Ovary (tissue), 3 donors: ENCODE data around the gene RC3H1.

Experiments
- EP300 ChIP-seq: sonication (generic); formaldehyde crosslinking; IDR thresholded peaks from one replicate; pipeline ENCODE4 v1.6.1; 2017; ENCODE audit warnings: antibody characterized with exemption
- POLR2A ChIP-seq: fragments of 450-650 bp; IDR thresholded peaks from one replicate; pipeline ENCODE4 v1.6.1; 2017; ENCODE audit warnings: antibody characterized with exemption, mild to moderate bottlenecking, moderate library complexity
- TF ChIP-seq, protein P1 (sequence below), 3 donors: fragments of 450-650 bp in 2 of 3; fragments of 200-600 bp in 1 of 3; IDR thresholded peaks; one replicate each; pipeline versions ENCODE4 v1.5.1 to v1.8.0; 2016 to 2022; ENCODE audit warnings: antibody characterized with exemption in 3 of 3, mild to moderate bottlenecking in 1 of 3
- donor health status: DM: no; HTN: no; CAD: no.

DNA sequence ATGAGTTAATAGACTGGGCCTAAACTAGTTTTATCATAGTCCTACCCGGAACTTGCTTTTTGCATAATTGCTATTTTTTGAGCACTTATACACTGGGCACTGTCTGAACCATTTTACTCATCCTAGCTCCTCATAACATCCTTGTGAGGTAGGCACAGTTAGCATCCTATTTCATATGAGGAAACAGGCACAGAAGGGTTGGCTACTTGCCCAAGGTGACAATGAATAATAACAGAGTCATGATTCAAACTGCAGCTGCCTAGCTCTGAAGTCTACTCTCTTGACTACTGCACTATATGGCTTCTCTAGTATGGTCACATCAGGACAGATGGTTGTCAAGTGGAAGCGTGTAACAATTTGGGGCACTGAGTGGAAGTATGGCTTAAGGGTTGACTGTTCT is 18.2 kb upstream of the RC3H1 start:
- TF ChIP-seq, protein P1, sequence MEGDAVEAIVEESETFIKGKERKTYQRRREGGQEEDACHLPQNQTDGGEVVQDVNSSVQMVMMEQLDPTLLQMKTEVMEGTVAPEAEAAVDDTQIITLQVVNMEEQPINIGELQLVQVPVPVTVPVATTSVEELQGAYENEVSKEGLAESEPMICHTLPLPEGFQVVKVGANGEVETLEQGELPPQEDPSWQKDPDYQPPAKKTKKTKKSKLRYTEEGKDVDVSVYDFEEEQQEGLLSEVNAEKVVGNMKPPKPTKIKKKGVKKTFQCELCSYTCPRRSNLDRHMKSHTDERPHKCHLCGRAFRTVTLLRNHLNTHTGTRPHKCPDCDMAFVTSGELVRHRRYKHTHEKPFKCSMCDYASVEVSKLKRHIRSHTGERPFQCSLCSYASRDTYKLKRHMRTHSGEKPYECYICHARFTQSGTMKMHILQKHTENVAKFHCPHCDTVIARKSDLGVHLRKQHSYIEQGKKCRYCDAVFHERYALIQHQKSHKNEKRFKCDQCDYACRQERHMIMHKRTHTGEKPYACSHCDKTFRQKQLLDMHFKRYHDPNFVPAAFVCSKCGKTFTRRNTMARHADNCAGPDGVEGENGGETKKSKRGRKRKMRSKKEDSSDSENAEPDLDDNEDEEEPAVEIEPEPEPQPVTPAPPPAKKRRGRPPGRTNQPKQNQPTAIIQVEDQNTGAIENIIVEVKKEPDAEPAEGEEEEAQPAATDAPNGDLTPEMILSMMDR (IDR thresholded peaks at IDR 0.05): no peak
- TF ChIP-seq POLR2A (no peak), EP300 (no peak)
